C4-2B (cell line): Measurements from ENCODE around the gene GALNTL6.

Source experiments
- H3K27ac ChIP-seq: fragments of 450-650 bp; 2 replicates; pipeline ENCODE4 v1.5.1; 2017
- ZFX ChIP-seq: fragments of 450-650 bp; IDR thresholded peaks from 2 replicates; pipeline ENCODE4 v1.6.1; 2017
- TF ChIP-seq, protein P1 (sequence below): fragments of 450-650 bp; conservative IDR thresholded peaks from 2 replicates; pipeline ENCODE4 v1.5.1; 2017; ENCODE audit warnings: mild to moderate bottlenecking

The GALNTL6 gene

GRCh38 chr4:172099376-172099775, 286.2 kb downstream of the GALNTL6 start:
- TF ChIP-seq, protein P1, sequence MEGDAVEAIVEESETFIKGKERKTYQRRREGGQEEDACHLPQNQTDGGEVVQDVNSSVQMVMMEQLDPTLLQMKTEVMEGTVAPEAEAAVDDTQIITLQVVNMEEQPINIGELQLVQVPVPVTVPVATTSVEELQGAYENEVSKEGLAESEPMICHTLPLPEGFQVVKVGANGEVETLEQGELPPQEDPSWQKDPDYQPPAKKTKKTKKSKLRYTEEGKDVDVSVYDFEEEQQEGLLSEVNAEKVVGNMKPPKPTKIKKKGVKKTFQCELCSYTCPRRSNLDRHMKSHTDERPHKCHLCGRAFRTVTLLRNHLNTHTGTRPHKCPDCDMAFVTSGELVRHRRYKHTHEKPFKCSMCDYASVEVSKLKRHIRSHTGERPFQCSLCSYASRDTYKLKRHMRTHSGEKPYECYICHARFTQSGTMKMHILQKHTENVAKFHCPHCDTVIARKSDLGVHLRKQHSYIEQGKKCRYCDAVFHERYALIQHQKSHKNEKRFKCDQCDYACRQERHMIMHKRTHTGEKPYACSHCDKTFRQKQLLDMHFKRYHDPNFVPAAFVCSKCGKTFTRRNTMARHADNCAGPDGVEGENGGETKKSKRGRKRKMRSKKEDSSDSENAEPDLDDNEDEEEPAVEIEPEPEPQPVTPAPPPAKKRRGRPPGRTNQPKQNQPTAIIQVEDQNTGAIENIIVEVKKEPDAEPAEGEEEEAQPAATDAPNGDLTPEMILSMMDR, result no peak
- no peak for TF ChIP-seq ZFX
- H3K27ac ChIP-seq, result no peak overlapping the region

- no peak for TF ChIP-seq ZFX
- TF ChIP-seq, protein P1, result no peak
- no peak overlapping the region for H3K27ac ChIP-seq
Measured at GRCh38 chr4:172103456-172103855, 290.3 kb downstream of the GALNTL6 start.

GRCh38 chr4:172104539-172104938, 291.3 kb downstream of the GALNTL6 start:
- no peak for TF ChIP-seq ZFX
- no peak overlapping the region for H3K27ac ChIP-seq

DNA sequence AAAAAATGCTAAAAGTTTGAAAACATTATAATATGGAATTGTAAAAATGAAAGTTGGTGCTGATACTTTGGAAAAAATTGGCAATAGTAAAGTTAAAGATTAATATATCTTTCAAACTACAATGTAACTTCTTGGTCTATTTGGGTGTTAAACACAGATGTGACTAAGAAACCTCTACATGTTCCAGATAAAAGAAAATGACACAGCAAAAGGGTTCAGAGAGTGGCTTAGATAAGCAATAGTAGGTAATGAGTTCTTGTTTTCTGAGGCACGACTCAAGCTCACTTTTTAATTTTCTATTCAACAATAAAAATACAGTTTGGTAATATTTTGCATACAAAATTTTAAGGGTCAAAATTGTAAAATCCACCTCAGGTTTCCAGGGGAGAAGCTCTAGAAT, 292.7 kb downstream of the GALNTL6 start:
- H3K27ac ChIP-seq, result no peak overlapping the region
- no peak for TF ChIP-seq ZFX
- TF ChIP-seq, protein P1, result no peak

GRCh38 chr4:172109466-172109865, 296.3 kb downstream of the GALNTL6 start:
- no peak overlapping the region for H3K27ac ChIP-seq
- TF ChIP-seq ZFX, result no peak
- TF ChIP-seq, protein P1, result no peak

GRCh38 chr4:172124656-172125308, 311.6 kb downstream of the GALNTL6 start:
- TF ChIP-seq, protein P1, result no peak
- TF ChIP-seq ZFX, result no peak
- H3K27ac ChIP-seq, result no peak overlapping the region

DNA sequence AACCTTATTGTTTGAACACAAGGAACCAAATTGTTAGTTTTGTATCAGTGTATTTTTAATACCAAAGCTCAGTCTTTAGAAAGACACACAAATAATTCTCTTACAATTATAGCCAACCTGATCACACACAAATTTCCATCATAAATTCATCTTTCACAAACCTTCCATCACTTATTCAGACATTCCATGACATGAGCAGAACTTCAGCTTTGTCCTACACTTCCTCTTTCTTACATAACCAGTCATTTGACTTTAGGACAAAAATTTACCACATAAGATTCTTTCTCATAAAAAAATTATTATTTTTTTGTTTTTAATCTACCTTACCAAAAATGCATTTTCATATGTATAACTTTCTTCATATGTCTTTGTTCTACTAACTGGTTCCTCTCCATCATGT, 312.2 kb downstream of the GALNTL6 start:
- no peak overlapping the region for H3K27ac ChIP-seq
- TF ChIP-seq, protein P1, result no peak
- TF ChIP-seq ZFX, result no peak

DNA sequence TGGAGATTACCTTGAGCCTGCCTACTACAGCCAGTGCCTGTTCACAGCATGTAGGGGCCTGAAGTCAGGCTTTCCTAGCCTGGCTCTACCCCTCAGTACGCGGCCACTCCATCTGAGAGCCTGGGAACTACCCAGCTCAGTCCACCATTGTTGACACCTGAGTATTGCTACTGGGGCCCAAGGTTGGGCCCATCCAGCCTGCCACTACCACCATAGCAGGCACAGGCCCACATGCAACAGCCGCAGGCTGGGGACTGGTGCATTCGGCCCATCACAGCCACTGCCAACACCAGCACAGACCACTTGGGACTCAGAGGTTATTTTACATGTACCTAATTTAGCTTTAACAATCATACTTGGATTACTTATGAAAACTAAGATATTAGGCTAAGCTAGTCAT, 314.0 kb downstream of the GALNTL6 start:
- no peak for TF ChIP-seq ZFX
- TF ChIP-seq, protein P1, result no peak
- no peak overlapping the region for H3K27ac ChIP-seq
